ENCODE results near the gene OGA. TPM values are rescaled to one million over a fixed set of nuclear protein-coding genes. Genes with fewer than 3 reads are reported as not detected.

OGA gene
- total RNA-seq, 1 donor from 2014 or later, result 119 TPM

GRCh38 chr10:101851411-101852116 lies 33.3 kb upstream of the OGA start:
- Histone ChIP-seq H4K20me1 (ENCODE audit: insufficient read depth, low read length) (peaks cover 42% of the 10 kb centered on the region), H3K36me3 (ENCODE audit: insufficient read depth, low read length) (no peaks in the 10 kb centered on the region), H3K9me3 (ENCODE audit: insufficient read depth, low read depth, low read length) (no peaks in the 10 kb centered on the region), H3K79me2 (ENCODE audit: insufficient read depth, low read length) (no peaks in the 10 kb centered on the region), H2AFZ (ENCODE audit: low read depth, low read length) (no peak overlapping the region), H3K27me3 (ENCODE audit: insufficient read depth, low read length) (no peaks in the 10 kb centered on the region), H3K27ac (ENCODE audit: low read depth, low read length) (no peak overlapping the region), H3K4me3 (ENCODE audit: insufficient read depth, low read depth, low read length) (no peak overlapping the region), H3K4me1 (ENCODE audit: insufficient read depth, low read length) (no peaks in the 10 kb centered on the region), H3K4me2 (ENCODE audit: low read length) (no peak overlapping the region), H3K9ac (ENCODE audit: low read length) (no peak overlapping the region)
- H3K4me1 Mint-ChIP-seq (ENCODE audit: low read depth, unreplicated experiment), result peaks cover 11% of the 10 kb centered on the region
- peaks cover 15% of the 10 kb centered on the region for H3K36me3 Mint-ChIP-seq (ENCODE audit: low read depth, unreplicated experiment)
- DNase-seq (ENCODE audit: low read depth) (peak; percentile 48), FAIRE-seq (no peak)
- no peak overlapping the region for H3K27ac Mint-ChIP-seq (ENCODE audit: unreplicated experiment)
- H3K9me3 Mint-ChIP-seq (ENCODE audit: unreplicated experiment), result no peaks in the 10 kb centered on the region
- TF ChIP-seq CTCF (IDR thresholded peaks at IDR 0.05; ENCODE audit: insufficient read depth, low read depth, low read length) (no peak), EZH2 (IDR thresholded peaks at IDR 0.05; ENCODE audit: insufficient read depth, low read length) (no peak)
- H3K4me3 Mint-ChIP-seq (ENCODE audit: unreplicated experiment), result no peak overlapping the region
- H3K27me3 Mint-ChIP-seq (ENCODE audit: low read depth, unreplicated experiment), result no peaks in the 10 kb centered on the region

GRCh38 chr10:101850749-101851148 lies 32.5 kb upstream of the OGA start:
- Mint-ChIP-seq H3K4me1 (ENCODE audit: low read depth, unreplicated experiment) (peaks cover 7% of the 10 kb centered on the region), H3K9me3 (ENCODE audit: unreplicated experiment) (no peaks in the 10 kb centered on the region), H3K4me3 (ENCODE audit: unreplicated experiment) (no peak overlapping the region), H3K27me3 (ENCODE audit: low read depth, unreplicated experiment) (no peaks in the 10 kb centered on the region), H3K36me3 (ENCODE audit: low read depth, unreplicated experiment) (peaks cover 15% of the 10 kb centered on the region), H3K27ac (ENCODE audit: unreplicated experiment) (no peak overlapping the region)
- TF ChIP-seq CTCF (IDR thresholded peaks at IDR 0.05; ENCODE audit: insufficient read depth, low read depth, low read length) (no peak), EZH2 (IDR thresholded peaks at IDR 0.05; ENCODE audit: insufficient read depth, low read length) (no peak)
- H3K36me3 ChIP-seq (ENCODE audit: insufficient read depth, low read length), result no peaks in the 10 kb centered on the region
- no peak overlapping the region for H3K4me3 ChIP-seq (ENCODE audit: insufficient read depth, low read depth, low read length)
- no peaks in the 10 kb centered on the region for H3K79me2 ChIP-seq (ENCODE audit: insufficient read depth, low read length)
- H3K27me3 ChIP-seq (ENCODE audit: insufficient read depth, low read length), result no peaks in the 10 kb centered on the region
- no peaks in the 10 kb centered on the region for H3K4me1 ChIP-seq (ENCODE audit: insufficient read depth, low read length)
- FAIRE-seq, result no peak
- H2AFZ ChIP-seq (ENCODE audit: low read depth, low read length), result no peak overlapping the region
- H3K4me2 ChIP-seq (ENCODE audit: low read length), result no peak overlapping the region
- no peaks in the 10 kb centered on the region for H3K9me3 ChIP-seq (ENCODE audit: insufficient read depth, low read depth, low read length)
- peaks cover 43% of the 10 kb centered on the region for H4K20me1 ChIP-seq (ENCODE audit: insufficient read depth, low read length)
- DNase-seq (ENCODE audit: low read depth), result no peak
- no peak overlapping the region for H3K9ac ChIP-seq (ENCODE audit: low read length)
- no peak overlapping the region for H3K27ac ChIP-seq (ENCODE audit: low read depth, low read length)

GRCh38 chr10:101848894-101849351 lies 30.7 kb upstream of the OGA start:
- peak overlapping the region; percentile 30 for H3K4me3 Mint-ChIP-seq (ENCODE audit: unreplicated experiment)
- Histone ChIP-seq H3K27me3 (ENCODE audit: insufficient read depth, low read length) (peaks cover 5% of the 10 kb centered on the region), H3K79me2 (ENCODE audit: insufficient read depth, low read length) (no peaks in the 10 kb centered on the region), H2AFZ (ENCODE audit: low read depth, low read length) (no peak overlapping the region), H3K9me3 (ENCODE audit: insufficient read depth, low read depth, low read length) (no peaks in the 10 kb centered on the region), H3K27ac (ENCODE audit: low read depth, low read length) (no peak overlapping the region), H3K4me3 (ENCODE audit: insufficient read depth, low read depth, low read length) (no peak overlapping the region), H4K20me1 (ENCODE audit: insufficient read depth, low read length) (peaks cover 57% of the 10 kb centered on the region), H3K4me2 (ENCODE audit: low read length) (no peak overlapping the region), H3K4me1 (ENCODE audit: insufficient read depth, low read length) (no peaks in the 10 kb centered on the region), H3K9ac (ENCODE audit: low read length) (no peak overlapping the region), H3K36me3 (ENCODE audit: insufficient read depth, low read length) (no peaks in the 10 kb centered on the region)
- H3K27me3 Mint-ChIP-seq (ENCODE audit: low read depth, unreplicated experiment), result peaks cover 5% of the 10 kb centered on the region
- FAIRE-seq (no peak), DNase-seq (ENCODE audit: low read depth) (peak; percentile 20)
- peaks cover 20% of the 10 kb centered on the region for H3K36me3 Mint-ChIP-seq (ENCODE audit: low read depth, unreplicated experiment)
- H3K4me1 Mint-ChIP-seq (ENCODE audit: low read depth, unreplicated experiment), result peaks cover 10% of the 10 kb centered on the region
- H3K27ac Mint-ChIP-seq (ENCODE audit: unreplicated experiment), result no peak overlapping the region
- H3K9me3 Mint-ChIP-seq (ENCODE audit: unreplicated experiment), result no peaks in the 10 kb centered on the region
- no peak for TF ChIP-seq CTCF (IDR thresholded peaks at IDR 0.05; ENCODE audit: insufficient read depth, low read depth, low read length)
- no peak for TF ChIP-seq EZH2 (IDR thresholded peaks at IDR 0.05; ENCODE audit: insufficient read depth, low read length)
